NCI-H1436 (cell line): ENCODE data around the gene COG4.

Source experiments
- DNase-seq: peaks from one replicate; lab custom pipeline; 2025; lab: John Stamatoyannopoulos, UW

The COG4 gene

GRCh38 chr16:70432723-70433457, 90.5 kb downstream of the COG4 start:
- no peak for DNase-seq

GRCh38 chr16:70432356-70432722, 91.0 kb downstream of the COG4 start:
- no peak for DNase-seq

GRCh38 chr16:70430667-70431536, 92.5 kb downstream of the COG4 start:
- no peak for DNase-seq
